VCaP (cell line): ENCODE results near the gene NUAK1.

Source experiments
- H3K27ac ChIP-seq: fragments of 450-650 bp; 2 replicates; pipeline ENCODE4 v1.5.1; 2017
- CTCF ChIP-seq: fragments of 450-650 bp; conservative IDR thresholded peaks from 2 replicates; pipeline ENCODE4 v1.5.1; 2017; ENCODE audit warnings: mild to moderate bottlenecking, moderate library complexity

The NUAK1 gene

GRCh38 chr12:106120519-106121105 is 18.1 kb downstream of the NUAK1 start:
- no peak for TF ChIP-seq CTCF
- no peak overlapping the region for H3K27ac ChIP-seq

DNA sequence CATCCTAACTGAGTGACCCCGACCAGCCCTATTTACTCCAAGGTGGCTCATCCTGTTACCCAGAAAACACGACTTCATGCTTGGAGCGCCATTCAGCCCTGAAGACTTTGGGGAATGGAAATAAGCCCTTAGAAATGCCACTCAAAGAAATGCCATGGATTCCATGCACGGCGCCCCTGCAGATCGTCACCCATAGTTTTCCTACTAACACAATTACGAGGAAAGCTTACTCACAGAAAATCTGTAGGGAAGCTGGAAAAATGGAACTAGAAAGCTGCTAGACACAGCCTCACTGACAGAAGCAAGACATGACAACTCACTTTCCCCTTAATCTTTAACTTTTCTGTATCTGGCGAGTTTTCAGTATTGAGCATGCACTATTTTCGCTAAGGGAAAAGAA is 19.5 kb downstream of the NUAK1 start:
- TF ChIP-seq CTCF, result no peak
- H3K27ac ChIP-seq, result no peak overlapping the region

DNA sequence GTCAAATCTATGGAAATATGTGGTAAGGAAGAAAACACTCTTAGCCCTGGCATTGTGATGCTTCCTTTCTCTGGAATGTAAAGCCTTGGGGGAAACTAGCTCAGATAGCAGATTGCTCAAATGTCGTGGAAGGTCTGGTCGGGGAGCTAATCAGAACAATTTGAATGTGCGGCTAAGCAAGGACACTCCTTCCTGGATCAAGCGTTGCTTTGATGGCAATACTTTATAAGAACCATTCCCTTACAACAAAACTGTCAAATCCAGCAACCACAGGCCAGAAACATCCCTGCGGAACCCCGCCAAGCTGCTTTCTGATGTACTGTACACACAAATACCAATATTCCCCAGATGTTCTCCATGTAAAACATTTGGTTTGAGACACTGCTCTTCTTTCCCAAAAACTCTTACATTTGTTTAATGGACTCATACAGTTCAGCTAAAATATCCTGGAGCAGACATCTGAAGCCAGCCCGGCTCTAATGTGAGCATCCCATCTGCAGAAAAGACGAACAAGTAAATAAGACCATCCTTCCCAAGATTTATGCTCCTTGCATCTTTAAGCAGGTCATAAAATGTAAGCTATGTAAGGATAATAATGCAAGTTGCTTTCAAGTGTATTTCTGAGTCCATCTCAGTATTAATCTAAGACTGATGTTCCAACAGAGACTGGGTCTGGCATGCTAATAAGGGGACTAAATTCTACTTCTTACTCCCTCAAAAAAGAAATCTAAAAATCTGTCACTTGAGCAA is 20.2 kb downstream of the NUAK1 start:
- TF ChIP-seq CTCF, result no peak
- no peak overlapping the region for H3K27ac ChIP-seq

DNA sequence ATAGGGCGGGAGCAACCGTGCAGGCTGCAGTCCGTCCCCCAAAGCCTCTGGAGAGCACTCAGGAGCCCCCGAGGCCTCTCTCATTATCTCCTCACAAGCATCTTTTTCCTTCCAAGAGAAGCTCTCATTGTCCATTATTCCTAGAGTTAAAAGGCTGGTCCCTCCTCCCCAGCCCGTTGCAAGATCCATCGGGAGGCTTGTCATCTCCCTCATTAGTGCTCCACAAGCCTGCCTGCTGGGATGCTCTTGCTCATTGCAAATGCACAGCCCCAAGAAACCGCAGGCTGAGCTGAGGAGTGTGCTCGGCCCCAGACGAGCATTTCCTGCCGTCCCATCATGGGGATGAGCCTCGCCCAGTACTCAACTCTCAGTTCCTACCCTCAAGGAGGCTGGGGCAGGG is 23.3 kb downstream of the NUAK1 start:
- no peak overlapping the region for H3K27ac ChIP-seq
- no peak for TF ChIP-seq CTCF

- no peak for TF ChIP-seq CTCF
- no peak overlapping the region for H3K27ac ChIP-seq
Observed at GRCh38 chr12:106114447-106115068, 24.2 kb downstream of the NUAK1 start.

DNA sequence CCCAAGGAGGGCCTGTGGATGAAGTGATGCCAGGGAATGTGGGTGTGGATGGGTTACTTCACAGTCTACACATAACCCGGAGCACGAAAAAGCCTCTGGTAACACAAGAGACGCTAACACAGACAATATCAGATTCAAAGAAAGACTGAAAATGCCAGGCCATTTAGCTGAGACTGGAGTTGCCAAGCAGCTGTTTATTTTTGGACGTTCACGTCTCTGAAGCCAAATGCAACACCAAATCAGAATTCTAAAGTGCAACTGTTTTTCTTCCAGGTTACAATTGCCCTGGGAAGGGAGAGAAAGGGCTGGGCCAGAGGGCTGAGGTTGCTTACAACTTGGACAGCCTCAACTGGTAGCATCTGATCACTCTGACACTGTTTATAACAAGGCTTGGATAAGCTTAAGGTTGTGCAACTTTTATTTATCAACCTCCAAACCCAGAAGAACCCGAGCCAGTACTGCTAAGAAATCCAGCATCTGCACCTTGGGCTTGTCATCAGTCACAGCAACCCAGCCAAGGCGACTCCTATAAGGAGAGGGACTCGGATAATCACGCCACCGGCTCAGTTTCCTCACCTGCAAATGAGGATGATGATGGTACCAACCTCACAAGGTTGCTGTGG is 24.8 kb downstream of the NUAK1 start:
- TF ChIP-seq CTCF, result no peak
- no peak overlapping the region for H3K27ac ChIP-seq

GRCh38 chr12:106113446-106113823 is 25.3 kb downstream of the NUAK1 start:
- no peak overlapping the region for H3K27ac ChIP-seq

More at GRCh38 chr12:106113446-106113823, 25.3 kb downstream of the NUAK1 start:
- TF ChIP-seq CTCF, result no peak
